ENCODE measurements around the gene INTS6.

GRCh38 chr13:51359352-51359751 is 93.5 kb downstream of the INTS6 start:
- no peak for TF ChIP-seq CTCF (IDR thresholded peaks at IDR 0.05; ENCODE audit: insufficient read depth, low read length)
- no peak for TF ChIP-seq REST (IDR thresholded peaks at IDR 0.05; ENCODE audit: insufficient replicate concordance, low read depth)
- no peak for TF ChIP-seq POLR2AphosphoS5 (IDR thresholded peaks at IDR 0.05; ENCODE audit: low read depth)
- TF ChIP-seq GABPA (IDR thresholded peaks at IDR 0.05; ENCODE audit: low read depth), result no peak
- TF ChIP-seq SPI1 (IDR thresholded peaks at IDR 0.05; ENCODE audit: borderline replicate concordance, low read depth), result no peak
